Measurements from ENCODE around the gene ACVRL1.

The ACVRL1 gene

GRCh38 chr12:51917746-51918453 lies 10.6 kb downstream of the ACVRL1 start:
- DNase-seq, result no peak

- no peak for DNase-seq
Observed at GRCh38 chr12:51920046-51920445, 12.7 kb downstream of the ACVRL1 start.

- no peak for DNase-seq
Observed at GRCh38 chr12:51921017-51921725, 13.9 kb downstream of the ACVRL1 start.

GRCh38 chr12:51922146-51922545 lies 14.8 kb downstream of the ACVRL1 start:
- no peak for DNase-seq

- DNase-seq, result no peak
Observed at GRCh38 chr12:51922762-51923505, 15.6 kb downstream of the ACVRL1 start.

- DNase-seq, result peak; percentile 62
Observed at GRCh38 chr12:51923506-51924365, 16.4 kb downstream of the ACVRL1 start.

GRCh38 chr12:51924551-51925319 lies 17.4 kb downstream of the ACVRL1 start:
- DNase-seq, result no peak

GRCh38 chr12:51925346-51926063 lies 18.2 kb downstream of the ACVRL1 start:
- DNase-seq, result no peak

- no peak for DNase-seq
Observed at GRCh38 chr12:51926064-51926632, 18.8 kb downstream of the ACVRL1 start.

- DNase-seq, result no peak
Observed at GRCh38 chr12:51926718-51927117, 19.4 kb downstream of the ACVRL1 start.

- DNase-seq, result no peak
Observed at GRCh38 chr12:51932218-51933076, 25.1 kb downstream of the ACVRL1 start.

GRCh38 chr12:51934080-51934479 lies 26.8 kb downstream of the ACVRL1 start:
- no peak for DNase-seq

GRCh38 chr12:51937926-51938325 lies 30.6 kb downstream of the ACVRL1 start:
- DNase-seq, result no peak

- DNase-seq, result no peak
Observed at GRCh38 chr12:51938726-51939125, 31.4 kb downstream of the ACVRL1 start.

- DNase-seq, result no peak
Observed at GRCh38 chr12:51941011-51941581, 33.8 kb downstream of the ACVRL1 start.

GRCh38 chr12:51941604-51942003 lies 34.3 kb downstream of the ACVRL1 start:
- no peak for DNase-seq

GRCh38 chr12:51942056-51942455 lies 34.8 kb downstream of the ACVRL1 start:
- no peak for DNase-seq

- no peak for DNase-seq
Observed at GRCh38 chr12:51942501-51943000, 35.2 kb downstream of the ACVRL1 start.

GRCh38 chr12:51943346-51943745 lies 36.0 kb downstream of the ACVRL1 start:
- no peak for DNase-seq
